Right lobe of liver (tissue), 4 donors: ENCODE results near the gene LAT.

Experiments
- CTCF ChIP-seq, 4 donors: fragments of 200-600 bp in 3 of 4; fragments of 450-650 bp in 1 of 4; IDR thresholded peaks; one replicate each; pipeline versions ENCODE4 v1.5.1 to v1.8.0; 2016 to 2022; ENCODE audit warnings: antibody characterized with exemption in 4 of 4, mild to moderate bottlenecking in 2 of 4
- POLR2A ChIP-seq: fragments of 450-650 bp; IDR thresholded peaks from one replicate; pipeline ENCODE4 v1.6.1; 2017; ENCODE audit warnings: antibody characterized with exemption, mild to moderate bottlenecking
- donor health status: DM: no; HTN: no; CAD: no.
- donor health status: DM: no; HTN: no; CAD: no.
- donor health status: DM: no; HTN: yes; CAD: no.

DNA sequence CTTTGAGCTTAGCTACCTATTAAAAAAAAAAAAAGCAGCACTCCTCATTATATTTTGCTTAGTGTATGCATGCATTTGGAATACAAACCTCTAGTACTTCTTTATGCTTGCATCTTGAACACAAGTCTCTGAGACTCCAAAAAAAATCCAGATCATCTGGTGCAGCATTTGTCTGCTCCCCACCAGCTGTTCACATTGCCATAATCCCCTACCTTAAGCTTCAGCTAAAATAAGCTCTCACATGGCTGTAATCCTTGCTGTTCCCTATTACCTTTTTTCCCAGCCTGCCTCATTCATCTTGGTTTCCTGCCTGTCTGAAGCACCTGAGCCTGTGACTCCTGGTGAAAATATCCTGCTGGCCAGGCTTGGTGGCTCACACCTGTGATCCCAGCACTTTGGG is 41.6 kb upstream of the LAT start:
- TF ChIP-seq POLR2A, result no peak
- no peak for TF ChIP-seq CTCF (IDR thresholded peaks at IDR 0.05)
